ENCODE data around the gene MPEG1. TPM values are rescaled to one million over a fixed set of nuclear protein-coding genes. Genes with fewer than 3 reads are reported as not detected.

MPEG1 gene
- not detected in 2 replicates for total RNA-seq

GRCh38 chr11:59212744-59213631, at the start of gene MPEG1:
MPEG1 (minus strand) TSS chr11:59212927; CDS start chr11:59212865, 62 bp downstream.

GRCh38 chr11:59171508-59172322, 41.0 kb downstream of the MPEG1 start, which contains the start of gene DTX4:
DTX4 (plus strand) TSS chr11:59172132; CDS start chr11:59172596, 464 bp downstream.

Other genes starting within 250 kb of the MPEG1 start
- not detected in 2 replicates for gene GLYATL1B, start 126.6 kb downstream of the MPEG1 start, total RNA-seq
- gene FAM111B, start 105.7 kb downstream of the MPEG1 start, total RNA-seq: 0.63 and 6.7 TPM in 2 replicates
- gene FAM111A, start 70.1 kb downstream of the MPEG1 start, total RNA-seq: 14.2 and 23.0 TPM in 2 replicates
- 1.3 and 17.4 TPM in 2 replicates for gene DTX4, start 40.8 kb downstream of the MPEG1 start, total RNA-seq
- gene OR5AN1, start 146.0 kb upstream of the MPEG1 start, total RNA-seq: not detected in 2 replicates
- not detected in 2 replicates for gene OR5A2, start 213.5 kb upstream of the MPEG1 start, total RNA-seq
- gene OR5A1, start 223.5 kb upstream of the MPEG1 start, total RNA-seq: not detected in 2 replicates
- not detected in 2 replicates for gene OR4D6, start 244.0 kb upstream of the MPEG1 start, total RNA-seq